ENCODE data around the gene WDR20. TPM values are rescaled to one million over a fixed set of nuclear protein-coding genes. Genes with fewer than 3 reads are reported as not detected.

The WDR20 gene
- total and polyA plus RNA-seq, 2 experiments from 2014 or later = 15.1 to 24.9 TPM

- H3K36me3 ChIP-seq (ENCODE audit: low read depth) = no peaks in the 10 kb centered on the region
- peaks cover 12% of the 10 kb centered on the region for H3K4me1 ChIP-seq (ENCODE audit: insufficient read depth)
- no peak overlapping the region for H3K9ac ChIP-seq
- no peaks in the 10 kb centered on the region for H3F3A ChIP-seq (ENCODE audit: insufficient read depth)
- TF ChIP-seq EZH2phosphoT487 (IDR thresholded peaks at IDR 0.05; ENCODE audit: insufficient read depth, low read depth) (no peak), EZH2 (IDR thresholded peaks at IDR 0.05; ENCODE audit: insufficient read depth, poor library complexity, severe bottlenecking) (no peak)
- H3K9me2 ChIP-seq (ENCODE audit: insufficient read depth) = no peaks in the 10 kb centered on the region
- H3K79me2 ChIP-seq (ENCODE audit: insufficient read depth) = no peaks in the 10 kb centered on the region
- no peak overlapping the region for H3K4me2 ChIP-seq (ENCODE audit: unreplicated experiment)
- peak; percentile 68 for DNase-seq
- no peaks in the 10 kb centered on the region for H3K27me3 ChIP-seq (replicated peaks; ENCODE audit: insufficient read depth)
- H3K27ac ChIP-seq = no peak overlapping the region
- H3K4me3 ChIP-seq = no peak overlapping the region
- WGBS, 2 experiments (ENCODE audit: low coverage in 1 of 2, low lambda C conversion rate in 2 of 2, missing lambda C conversion rate in 2 of 2) = 82 to 84% methylated on average over 6 of the region's 6 CpGs
- in situ Hi-C loops (cut with MboI) = no loop called here
- H4K20me1 ChIP-seq (ENCODE audit: insufficient read depth) = no peaks in the 10 kb centered on the region
- H2AFZ ChIP-seq = no peak overlapping the region
- no peaks in the 10 kb centered on the region for H3K9me3 ChIP-seq (ENCODE audit: low read depth)
Observed at GRCh38 chr14:102095231-102095870, 44.3 kb upstream of the WDR20 start.

GRCh38 chr14:102095871-102096568 lies 43.7 kb upstream of the WDR20 start:
- in situ Hi-C loops (cut with MboI) = no loop called here
- Histone ChIP-seq H3F3A (ENCODE audit: insufficient read depth) (no peaks in the 10 kb centered on the region), H3K27ac (no peak overlapping the region), H3K4me1 (ENCODE audit: insufficient read depth) (peaks cover 12% of the 10 kb centered on the region), H3K36me3 (ENCODE audit: low read depth) (no peaks in the 10 kb centered on the region), H3K9me3 (ENCODE audit: low read depth) (no peaks in the 10 kb centered on the region), H2AFZ (peak overlapping the region; percentile 54; the same call in 1 of the 2 replicates), H3K27me3 (replicated peaks; ENCODE audit: insufficient read depth) (no peaks in the 10 kb centered on the region), H4K20me1 (ENCODE audit: insufficient read depth) (no peaks in the 10 kb centered on the region), H3K79me2 (ENCODE audit: insufficient read depth) (no peaks in the 10 kb centered on the region), H3K9ac (no peak overlapping the region), H3K4me3 (no peak overlapping the region), H3K4me2 (ENCODE audit: unreplicated experiment) (no peak overlapping the region), H3K9me2 (ENCODE audit: insufficient read depth) (no peaks in the 10 kb centered on the region)
- no peak for TF ChIP-seq EZH2 (IDR thresholded peaks at IDR 0.05; ENCODE audit: insufficient read depth, poor library complexity, severe bottlenecking)
- TF ChIP-seq EZH2phosphoT487 (IDR thresholded peaks at IDR 0.05; ENCODE audit: insufficient read depth, low read depth) = no peak
- WGBS, 2 experiments (ENCODE audit: low coverage in 1 of 2, low lambda C conversion rate in 2 of 2, missing lambda C conversion rate in 2 of 2) = 43 to 48% methylated on average over 8 of the region's 8 CpGs
- no peak for DNase-seq

- Histone ChIP-seq H2AFZ (peak overlapping the region; percentile 54; the same call in 1 of the 2 replicates), H3K27me3 (replicated peaks; ENCODE audit: insufficient read depth) (no peaks in the 10 kb centered on the region), H3K36me3 (ENCODE audit: low read depth) (no peaks in the 10 kb centered on the region), H3F3A (ENCODE audit: insufficient read depth) (no peaks in the 10 kb centered on the region), H3K4me2 (ENCODE audit: unreplicated experiment) (no peak overlapping the region), H3K9me3 (ENCODE audit: low read depth) (no peaks in the 10 kb centered on the region), H4K20me1 (ENCODE audit: insufficient read depth) (no peaks in the 10 kb centered on the region), H3K4me3 (no peak overlapping the region), H3K4me1 (ENCODE audit: insufficient read depth) (peaks cover 12% of the 10 kb centered on the region), H3K9me2 (ENCODE audit: insufficient read depth) (no peaks in the 10 kb centered on the region), H3K79me2 (ENCODE audit: insufficient read depth) (no peaks in the 10 kb centered on the region), H3K9ac (no peak overlapping the region), H3K27ac (no peak overlapping the region)
- in situ Hi-C loops (cut with MboI) = no loop called here
- 34 to 36% methylated on average over 12 of the region's 12 CpGs for WGBS, 2 experiments (ENCODE audit: low coverage in 1 of 2, low lambda C conversion rate in 2 of 2, missing lambda C conversion rate in 2 of 2)
- TF ChIP-seq EZH2 (IDR thresholded peaks at IDR 0.05; ENCODE audit: insufficient read depth, poor library complexity, severe bottlenecking) (no peak), EZH2phosphoT487 (IDR thresholded peaks at IDR 0.05; ENCODE audit: insufficient read depth, low read depth) (no peak)
- peak; percentile 86 for DNase-seq
Observed at GRCh38 chr14:102096569-102097188, 43.0 kb upstream of the WDR20 start.

GRCh38 chr14:102097441-102098135 lies 42.1 kb upstream of the WDR20 start:
- in situ Hi-C loops (cut with MboI) = no loop called here
- Histone ChIP-seq H3K4me2 (ENCODE audit: unreplicated experiment) (no peak overlapping the region), H3K27me3 (replicated peaks; ENCODE audit: insufficient read depth) (no peaks in the 10 kb centered on the region), H3K36me3 (ENCODE audit: low read depth) (no peaks in the 10 kb centered on the region), H2AFZ (no peak overlapping the region), H3F3A (ENCODE audit: insufficient read depth) (no peaks in the 10 kb centered on the region), H3K79me2 (ENCODE audit: insufficient read depth) (no peaks in the 10 kb centered on the region), H3K4me1 (ENCODE audit: insufficient read depth) (peaks cover 12% of the 10 kb centered on the region), H3K4me3 (no peak overlapping the region), H3K9ac (no peak overlapping the region), H3K27ac (no peak overlapping the region), H3K9me3 (ENCODE audit: low read depth) (no peaks in the 10 kb centered on the region), H3K9me2 (ENCODE audit: insufficient read depth) (no peaks in the 10 kb centered on the region), H4K20me1 (ENCODE audit: insufficient read depth) (no peaks in the 10 kb centered on the region)
- TF ChIP-seq EZH2phosphoT487 (IDR thresholded peaks at IDR 0.05; ENCODE audit: insufficient read depth, low read depth) = no peak
- no peak for TF ChIP-seq EZH2 (IDR thresholded peaks at IDR 0.05; ENCODE audit: insufficient read depth, poor library complexity, severe bottlenecking)
- WGBS, 2 experiments (ENCODE audit: low coverage in 1 of 2, low lambda C conversion rate in 2 of 2, missing lambda C conversion rate in 2 of 2) = 56 to 63% methylated on average over 6 to 7 of the region's 7 CpGs
- DNase-seq = no peak

Measured in GM23248 (cell line).